Central memory CD8-positive, alpha-beta T cell (primary cell): ENCODE results near the gene CABLES1.

ENCODE experiments used
- ATAC-seq: fragments of 150-1000 bp; cut with Tn5 transposase; replicated peaks from 2 replicates; pipeline ENCODE4 v1.10.0; 2022; ENCODE audit warnings: mild to moderate bottlenecking, moderate FRiP score, moderate number of reproducible peaks; ENCODE audit not compliant: poor library complexity, severe bottlenecking; ENCODE audit errors: extremely low read depth
- DNase-seq, 2 donors: peaks; one replicate each; pipeline ENCODE4 v3.0.0; 2021; ENCODE audit warnings: low spot score in 2 of 2
- H3K27ac Mint-ChIP-seq: one replicate; pipeline ENCODE4 v1.8.0; 2022; ENCODE audit warnings: low read depth, mild to moderate bottlenecking, moderate library complexity, mixed read lengths
- H3K27me3 Mint-ChIP-seq: one replicate; pipeline ENCODE4 v1.8.0; 2022; ENCODE audit warnings: mixed read lengths
- H3K36me3 Mint-ChIP-seq: one replicate; pipeline ENCODE4 v1.8.0; 2022; ENCODE audit warnings: mild to moderate bottlenecking, moderate library complexity, mixed read lengths; ENCODE audit not compliant: insufficient read depth
- H3K4me1 Mint-ChIP-seq: one replicate; pipeline ENCODE4 v1.8.0; 2022; ENCODE audit warnings: mixed read lengths
- H3K4me3 Mint-ChIP-seq: one replicate; pipeline ENCODE4 v1.8.0; 2022; ENCODE audit warnings: mild to moderate bottlenecking, moderate library complexity, mixed read lengths
- H3K9me3 Mint-ChIP-seq: one replicate; pipeline ENCODE4 v1.8.0; 2022; ENCODE audit warnings: mixed read lengths

CABLES1 gene

DNA sequence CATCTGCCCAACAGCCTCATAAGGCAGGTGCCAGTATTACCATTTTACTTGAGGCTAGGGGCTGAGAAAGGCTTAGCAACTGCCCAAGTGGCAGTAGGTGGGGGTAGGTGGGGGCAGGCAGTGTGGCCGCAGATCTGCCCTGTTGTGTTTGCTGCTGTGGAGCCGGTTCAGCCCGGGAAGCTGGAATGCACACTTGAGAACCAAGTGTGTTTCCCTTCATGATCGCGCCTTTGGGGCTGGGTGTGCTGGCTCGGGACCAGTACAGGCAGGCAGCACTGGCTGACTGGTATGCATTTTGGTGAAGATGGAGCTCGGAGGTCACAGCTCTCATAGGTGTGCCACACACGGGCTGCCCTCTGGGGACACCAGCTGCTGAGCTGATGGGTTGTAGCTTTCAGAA lies 85.1 kb downstream of the CABLES1 start:
- no peaks in the 10 kb centered on the region for H3K36me3 Mint-ChIP-seq
- ATAC-seq = no peak
- no peaks in the 10 kb centered on the region for H3K4me1 Mint-ChIP-seq
- no peak for DNase-seq
- H3K27me3 Mint-ChIP-seq = peaks cover 13% of the 10 kb centered on the region
- H3K4me3 Mint-ChIP-seq = no peak overlapping the region
- H3K27ac Mint-ChIP-seq = no peak overlapping the region
- H3K9me3 Mint-ChIP-seq = no peaks in the 10 kb centered on the region

DNA sequence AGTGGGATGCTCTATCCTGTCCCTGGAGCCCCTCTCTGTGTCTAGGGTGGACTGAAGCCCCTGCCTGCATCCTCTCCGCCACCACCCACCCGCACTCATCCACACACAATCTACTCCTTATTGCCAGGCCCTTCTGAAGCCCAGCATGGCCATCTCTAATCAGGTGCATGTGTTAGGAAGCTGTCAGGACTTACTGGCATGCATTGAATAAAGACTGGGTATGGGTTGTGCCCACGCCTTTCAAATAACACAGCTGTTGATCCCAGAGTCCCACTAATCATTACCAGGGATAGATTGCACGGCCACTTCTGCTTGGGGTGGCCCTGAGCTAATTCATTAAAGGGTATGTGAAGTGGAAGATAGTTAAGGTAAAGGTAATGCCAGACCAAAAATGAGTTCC lies 88.4 kb downstream of the CABLES1 start:
- H3K9me3 Mint-ChIP-seq = no peaks in the 10 kb centered on the region
- no peaks in the 10 kb centered on the region for H3K4me1 Mint-ChIP-seq
- no peak overlapping the region for H3K4me3 Mint-ChIP-seq
- no peak for ATAC-seq
- H3K27ac Mint-ChIP-seq = no peak overlapping the region
- no peak for DNase-seq
- H3K27me3 Mint-ChIP-seq = peaks cover 7% of the 10 kb centered on the region
- no peaks in the 10 kb centered on the region for H3K36me3 Mint-ChIP-seq

DNA sequence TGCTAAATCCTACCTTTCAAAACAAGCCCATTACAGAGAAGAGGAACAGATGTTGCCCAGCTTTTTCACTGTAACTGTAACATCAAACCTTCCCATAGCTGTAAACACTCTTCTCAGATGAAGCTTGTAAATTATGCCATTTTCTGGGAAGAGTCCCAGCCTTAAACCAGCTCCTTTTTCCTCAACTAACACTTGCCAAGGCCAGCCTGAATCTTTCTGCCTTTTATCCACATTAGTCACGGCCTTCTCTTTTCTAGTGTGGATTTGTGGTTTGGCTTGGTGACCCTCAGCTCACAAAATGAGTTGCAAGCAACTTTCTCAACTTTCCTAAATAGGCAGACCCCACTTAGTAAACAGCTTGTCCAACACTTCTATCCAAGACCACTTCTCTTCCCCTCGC lies 90.2 kb downstream of the CABLES1 start:
- Mint-ChIP-seq H3K36me3 (no peaks in the 10 kb centered on the region), H3K27ac (no peak overlapping the region), H3K4me3 (no peak overlapping the region), H3K27me3 (no peaks in the 10 kb centered on the region), H3K9me3 (no peaks in the 10 kb centered on the region), H3K4me1 (no peaks in the 10 kb centered on the region)
- DNase-seq (no peak), ATAC-seq (no peak)

DNA sequence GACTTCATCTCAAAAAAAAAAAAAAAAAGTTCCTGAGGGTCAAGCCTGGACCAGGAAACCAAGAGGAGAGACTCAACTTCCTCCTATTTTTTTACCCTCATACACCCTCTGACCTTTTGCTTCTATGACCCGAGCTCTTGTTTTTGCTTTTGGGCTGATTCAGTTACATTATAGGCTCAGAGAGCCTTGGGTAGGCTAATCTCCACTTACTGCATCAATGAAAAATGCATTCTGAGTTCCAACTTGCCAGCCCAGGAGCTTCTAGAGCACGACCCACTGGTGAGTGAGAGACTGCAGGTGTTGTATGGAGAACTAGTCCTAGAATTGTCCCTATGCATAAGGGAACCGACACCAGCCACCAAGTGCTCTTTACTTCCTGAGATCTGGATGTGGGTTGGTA lies 91.1 kb downstream of the CABLES1 start:
- Mint-ChIP-seq H3K36me3 (peaks cover 2% of the 10 kb centered on the region), H3K4me3 (no peak overlapping the region), H3K27me3 (no peaks in the 10 kb centered on the region), H3K4me1 (peaks cover 1% of the 10 kb centered on the region), H3K27ac (no peak overlapping the region), H3K9me3 (no peaks in the 10 kb centered on the region)
- DNase-seq (no peak), ATAC-seq (no peak)

DNA sequence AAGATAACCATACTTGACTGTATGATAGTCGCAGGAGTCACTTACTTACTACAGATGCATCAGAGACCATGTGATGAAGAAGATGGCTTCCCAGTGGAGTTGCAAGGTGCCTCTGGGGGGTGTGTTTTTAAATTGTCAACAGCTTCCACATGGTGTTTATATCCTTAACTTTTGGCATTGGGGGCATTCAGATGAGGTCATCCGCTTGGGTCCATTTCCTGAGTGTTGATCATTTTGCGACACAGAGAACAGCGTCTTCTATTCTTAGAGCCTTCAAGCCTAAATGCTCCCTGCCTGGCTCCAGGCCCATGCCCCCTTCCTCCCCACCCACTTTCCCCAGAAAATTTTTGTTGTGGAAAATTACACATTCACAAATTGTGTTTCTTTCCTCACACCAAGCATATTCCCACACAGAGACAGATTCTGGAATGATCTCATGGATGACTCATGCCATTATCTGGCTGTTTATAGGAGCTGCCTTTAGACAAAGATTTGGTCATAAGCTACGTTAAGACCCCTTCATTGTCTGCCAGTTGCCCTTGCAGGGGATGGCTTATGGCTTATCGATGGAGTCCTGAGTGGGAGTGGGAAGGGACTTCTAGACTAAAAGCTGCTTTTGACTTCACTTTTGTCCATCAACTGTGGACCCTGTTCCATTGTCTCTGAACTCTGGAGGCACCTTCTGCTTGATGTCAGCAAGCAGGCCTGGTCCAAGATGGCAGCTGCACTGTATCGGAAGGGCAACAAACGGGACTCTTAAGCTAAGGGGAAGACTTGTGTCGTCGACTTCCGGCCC lies 91.8 kb downstream of the CABLES1 start:
- peaks cover 8% of the 10 kb centered on the region for H3K4me1 Mint-ChIP-seq
- no peak overlapping the region for H3K4me3 Mint-ChIP-seq
- H3K9me3 Mint-ChIP-seq = no peaks in the 10 kb centered on the region
- no peak for DNase-seq
- H3K27ac Mint-ChIP-seq = no peak overlapping the region
- no peak for ATAC-seq
- H3K36me3 Mint-ChIP-seq = peaks cover 4% of the 10 kb centered on the region
- no peaks in the 10 kb centered on the region for H3K27me3 Mint-ChIP-seq

DNA sequence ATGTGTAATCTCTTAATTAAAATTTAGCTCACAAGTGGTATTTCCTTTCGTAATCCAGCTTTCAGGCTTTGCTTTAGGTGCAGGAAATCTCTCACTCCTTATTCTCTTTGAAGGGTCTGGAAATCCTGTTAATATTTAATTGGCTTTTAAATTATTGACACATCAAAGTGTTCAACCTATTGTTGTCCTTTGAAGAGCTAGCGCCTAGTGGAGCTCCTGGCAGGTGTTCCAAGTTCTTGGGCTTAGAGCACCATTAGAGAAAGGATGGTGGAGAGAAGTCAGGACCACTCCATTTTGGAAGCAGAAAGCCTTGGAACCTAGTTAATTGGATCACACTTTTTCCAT lies 92.4 kb downstream of the CABLES1 start:
- Mint-ChIP-seq H3K4me3 (no peak overlapping the region), H3K27ac (no peak overlapping the region), H3K36me3 (peaks cover 7% of the 10 kb centered on the region), H3K27me3 (no peaks in the 10 kb centered on the region), H3K9me3 (no peaks in the 10 kb centered on the region), H3K4me1 (peaks cover 14% of the 10 kb centered on the region)
- ATAC-seq = no peak
- DNase-seq = no peak

DNA sequence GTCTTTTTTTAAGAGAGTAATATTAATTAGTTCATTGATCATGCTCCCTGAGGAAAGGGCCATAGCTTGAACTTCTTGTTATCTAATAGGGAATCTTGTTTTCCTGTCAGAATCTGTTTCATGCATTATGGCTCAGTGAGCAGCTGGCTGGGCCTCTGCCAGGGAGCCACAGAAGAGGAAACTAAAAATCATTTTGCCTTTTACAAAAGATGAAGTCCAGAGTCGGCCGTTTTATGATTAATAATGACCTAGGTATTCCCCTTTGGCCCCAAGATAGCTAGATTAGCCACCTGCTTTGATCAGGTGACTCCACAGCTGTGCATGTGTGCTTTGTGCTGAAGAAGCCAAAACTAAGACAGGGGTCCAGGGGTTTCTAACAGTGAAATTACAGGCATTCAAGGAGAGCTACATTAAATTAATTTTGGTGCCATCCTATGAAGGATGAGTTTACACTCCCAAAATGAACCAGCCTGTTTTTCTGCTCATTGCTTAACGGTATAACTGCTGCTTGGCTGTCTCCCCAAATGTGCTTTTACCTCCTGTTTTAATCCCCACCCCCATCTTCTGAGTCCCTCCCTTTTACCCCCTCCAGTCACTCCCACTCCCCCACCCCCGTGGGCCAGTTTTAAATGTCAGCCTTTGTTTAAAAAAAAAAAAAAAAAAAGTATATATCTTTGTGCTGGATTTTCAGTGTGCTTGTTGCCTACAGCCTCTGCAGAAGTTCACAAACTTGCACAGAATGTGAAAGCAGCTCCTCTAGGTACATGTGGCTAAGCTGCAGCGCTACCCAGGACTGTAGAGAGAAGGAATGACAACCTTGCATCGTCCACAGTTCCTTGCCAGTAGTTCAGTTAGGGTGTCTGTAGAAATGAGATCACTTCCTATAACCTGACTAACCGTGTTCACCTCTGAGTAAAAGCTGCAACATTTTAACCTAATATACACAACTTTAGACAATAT lies 93.1 kb downstream of the CABLES1 start:
- ATAC-seq (no peak), DNase-seq (no peak)
- H3K4me1 Mint-ChIP-seq = peaks cover 18% of the 10 kb centered on the region
- H3K36me3 Mint-ChIP-seq = peaks cover 7% of the 10 kb centered on the region
- no peaks in the 10 kb centered on the region for H3K27me3 Mint-ChIP-seq
- H3K4me3 Mint-ChIP-seq = no peak overlapping the region
- peak overlapping the region; percentile 61 for H3K27ac Mint-ChIP-seq
- no peaks in the 10 kb centered on the region for H3K9me3 Mint-ChIP-seq

DNA sequence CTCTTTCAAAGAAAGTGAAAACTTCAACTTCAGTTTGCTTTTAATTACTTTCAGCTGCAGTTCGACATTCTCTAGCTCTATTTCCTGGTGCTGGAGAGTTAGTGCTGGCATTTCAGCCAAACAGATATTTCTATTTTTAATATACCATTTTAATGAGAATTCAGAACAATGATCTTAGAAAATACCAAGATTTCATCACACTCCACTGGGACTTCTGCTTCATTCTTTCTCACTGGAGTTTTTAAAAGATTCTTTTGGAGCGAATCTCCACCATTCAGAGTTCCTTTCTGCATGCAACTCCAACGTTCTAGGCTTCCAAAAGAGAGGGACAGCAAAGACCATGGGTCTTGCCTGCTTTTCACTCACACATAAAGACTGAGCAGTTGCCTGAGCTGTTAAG lies 94.2 kb downstream of the CABLES1 start:
- Mint-ChIP-seq H3K4me3 (no peak overlapping the region), H3K36me3 (peaks cover 7% of the 10 kb centered on the region), H3K9me3 (no peaks in the 10 kb centered on the region), H3K27ac (peak overlapping the region; percentile 83), H3K4me1 (peaks cover 18% of the 10 kb centered on the region), H3K27me3 (no peaks in the 10 kb centered on the region)
- no peak for DNase-seq
- no peak for ATAC-seq

DNA sequence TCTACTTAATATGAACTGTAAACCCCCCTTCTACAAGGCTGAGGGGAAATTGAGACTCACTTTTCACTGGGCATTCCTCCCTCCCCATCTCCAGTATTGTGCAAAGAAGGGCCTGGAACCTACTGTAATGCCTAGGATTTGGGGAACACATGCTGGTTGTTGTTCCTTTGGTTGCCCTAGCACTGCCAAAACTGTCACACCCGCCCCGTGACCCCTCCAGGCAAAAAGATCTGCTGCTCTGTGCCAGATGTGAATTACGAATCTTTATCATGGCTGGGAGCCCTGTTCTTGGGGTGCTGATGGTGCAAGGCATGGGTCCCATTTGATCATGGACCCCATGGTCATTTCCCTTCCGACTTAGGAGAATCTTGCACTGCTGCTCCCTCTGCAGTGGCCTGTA lies 95.4 kb downstream of the CABLES1 start:
- Mint-ChIP-seq H3K27me3 (no peaks in the 10 kb centered on the region), H3K36me3 (peaks cover 7% of the 10 kb centered on the region), H3K9me3 (no peaks in the 10 kb centered on the region), H3K4me3 (no peak overlapping the region), H3K4me1 (peaks cover 18% of the 10 kb centered on the region), H3K27ac (peak overlapping the region; percentile 98)
- no peak for ATAC-seq
- no peak for DNase-seq

DNA sequence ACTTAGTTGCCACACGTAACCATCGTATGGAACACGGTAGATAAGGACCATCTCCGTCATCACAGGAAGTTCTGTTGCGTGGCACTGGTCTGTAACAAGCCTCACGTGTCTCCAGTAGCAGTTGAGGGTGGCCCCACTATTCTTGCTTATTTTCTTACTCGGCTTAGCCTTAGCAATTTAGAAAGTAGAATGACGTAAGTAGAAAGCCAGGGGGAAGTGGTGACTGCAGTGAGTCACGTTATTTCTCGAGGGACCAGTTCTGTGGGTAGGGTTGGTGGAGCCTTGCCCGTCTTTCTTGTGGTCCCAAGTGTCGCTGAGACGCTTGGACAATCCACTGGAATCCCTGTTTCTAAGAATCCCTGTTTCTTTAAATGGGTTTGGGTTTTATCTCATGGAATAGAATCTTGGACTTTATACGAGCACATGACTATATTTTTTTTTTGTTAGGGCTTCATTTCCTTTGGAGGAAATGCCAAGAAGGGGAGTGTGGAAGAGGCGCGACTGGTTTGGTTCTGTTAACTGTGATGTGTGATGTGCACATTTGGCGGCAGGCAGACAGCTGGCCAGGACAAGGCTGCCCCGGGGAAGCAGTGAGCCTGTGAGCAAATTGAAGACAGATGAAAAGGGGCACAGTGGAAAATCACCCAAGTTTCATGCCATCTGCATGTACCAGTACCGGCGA lies 96.2 kb downstream of the CABLES1 start:
- ATAC-seq (peak; percentile 94), DNase-seq (peak; percentile 25 to 82)
- H3K4me3 Mint-ChIP-seq = peak overlapping the region; percentile 70
- H3K27ac Mint-ChIP-seq = peak overlapping the region; percentile 98
- peaks cover 18% of the 10 kb centered on the region for H3K4me1 Mint-ChIP-seq
- H3K9me3 Mint-ChIP-seq = no peaks in the 10 kb centered on the region
- peaks cover 7% of the 10 kb centered on the region for H3K36me3 Mint-ChIP-seq
- H3K27me3 Mint-ChIP-seq = no peaks in the 10 kb centered on the region

DNA sequence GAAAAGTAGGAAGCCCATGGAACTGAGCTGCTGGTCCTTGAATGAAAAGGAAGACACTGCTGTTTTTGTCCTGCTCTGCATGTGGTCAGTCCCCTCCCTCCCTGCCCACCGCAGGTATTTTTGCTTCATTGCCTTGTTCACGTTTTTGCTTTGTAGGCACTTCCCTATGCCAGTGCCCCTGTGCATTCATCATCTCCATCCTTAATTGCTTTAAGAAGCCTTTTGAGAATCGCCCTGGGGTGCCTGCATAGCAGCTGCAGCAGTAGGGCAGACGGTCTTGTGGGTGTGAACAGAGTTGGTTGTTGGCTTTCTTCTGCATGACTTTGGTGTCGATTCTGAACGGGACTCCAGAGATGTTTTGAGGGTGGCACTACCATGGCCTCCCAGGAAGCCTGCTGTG lies 97.0 kb downstream of the CABLES1 start:
- peaks cover 7% of the 10 kb centered on the region for H3K36me3 Mint-ChIP-seq
- peak overlapping the region; percentile 98 for H3K27ac Mint-ChIP-seq
- ATAC-seq (no peak), DNase-seq (no peak)
- H3K9me3 Mint-ChIP-seq = no peaks in the 10 kb centered on the region
- H3K4me3 Mint-ChIP-seq = no peak overlapping the region
- H3K27me3 Mint-ChIP-seq = no peaks in the 10 kb centered on the region
- H3K4me1 Mint-ChIP-seq = peaks cover 18% of the 10 kb centered on the region

DNA sequence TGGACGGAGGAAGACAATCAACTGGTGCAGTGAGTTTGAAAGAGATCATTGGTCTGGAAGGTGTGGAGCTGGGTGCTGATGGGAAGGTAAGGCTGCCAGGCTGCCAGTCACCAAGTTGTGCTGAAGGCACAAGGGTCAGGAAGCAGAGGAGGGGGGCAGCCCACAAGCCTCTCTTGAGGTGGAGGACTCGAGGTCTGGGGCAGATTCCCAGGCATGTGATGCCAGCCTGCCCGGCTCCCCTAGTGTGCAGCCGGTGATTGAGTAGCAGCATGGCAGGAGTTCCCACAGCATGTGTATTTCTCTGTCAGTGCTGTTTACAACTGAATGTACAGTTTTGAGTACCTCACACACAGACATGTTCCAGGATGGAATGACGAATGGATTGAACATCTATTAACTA lies 99.3 kb downstream of the CABLES1 start:
- Mint-ChIP-seq H3K4me1 (peaks cover 18% of the 10 kb centered on the region), H3K9me3 (no peaks in the 10 kb centered on the region), H3K4me3 (no peak overlapping the region), H3K27me3 (no peaks in the 10 kb centered on the region), H3K36me3 (peaks cover 7% of the 10 kb centered on the region), H3K27ac (peak overlapping the region; percentile 57)
- DNase-seq = no peak
- no peak for ATAC-seq
